Right cardiac atrium (tissue), 5 donors: ENCODE results near the gene FAM20B. TPM values are rescaled to one million over a fixed set of nuclear protein-coding genes. Genes with fewer than 3 reads are reported as not detected.

Source experiments
- ATAC-seq, 2 donors: fragments of 200-7000 bp; cut with Tn5 transposase; one replicate each; pipeline versions ENCODE4 v1.8.0 to v1.9.1; 2020; ENCODE audit warnings: moderate library complexity in 2 of 2, mild to moderate bottlenecking in 1 of 2
- DNase-seq, 3 donors: peaks; one replicate each; pipeline ENCODE4 v3.0.0-alpha.2; 2020
- H3K27ac ChIP-seq: one replicate; pipeline ENCODE4 v1.5.1; 2013; ENCODE audit warnings: mild to moderate bottlenecking, low read length, control low read depth, moderate library complexity
- H3K27me3 ChIP-seq: one replicate; pipeline ENCODE4 v1.6.1; 2013; ENCODE audit not compliant: control insufficient read depth, insufficient read depth
- H3K4me1 ChIP-seq: one replicate; pipeline ENCODE4 v1.6.1; 2013; ENCODE audit warnings: low read length; ENCODE audit not compliant: control insufficient read depth, insufficient read depth
- H3K4me3 ChIP-seq: one replicate; pipeline ENCODE4 v1.5.1; 2013; ENCODE audit warnings: low read length, control low read depth
- H3K9me3 ChIP-seq: one replicate; pipeline ENCODE4 v1.6.1; 2013; ENCODE audit warnings: low read length; ENCODE audit not compliant: control insufficient read depth
- WGBS: extraction: QIAGEN DNeasy Blood & Tissue Kit; methylation state at CpG from one replicate; pipeline ENCODE4 v1.1.7; 2013; 5-methylcytosine and 5-hydroxymethylcytosine counted together
- intact Hi-C, 4 donors: fragments of 100-400 bp; cut with DNase I; formaldehyde crosslinking; loops; one replicate each; pipeline versions ENCODE4 v1.11.0 to v1.14.0; 2022 to 2023
- polyA plus RNA-seq: library from polyadenylated mRNA; stranded (reverse); fragments of 200-250 nt; gene quantifications from one replicate; pipeline ENCODE4 v1.2.3, GENCODE V29; 2013
- total RNA-seq, 4 donors: library from RNA; stranded (reverse); fragmentation: NEBNext Ultra II Directional; extraction: Animal tissue kit (Norgen Biotek cat#: 25700); gene quantifications; one replicate each; pipeline ENCODE4 v1.2.1, GENCODE V29; 2021
- donor health status: healthy with polysubstance abuse.
- donor health status: DM: no; HTN: yes; CAD: no.
- donor health status: DM: no; HTN: no; CAD: no.
- donor health status: DM: no; HTN: yes; CAD: no; lungs with severe emphysema.
- donor health status: DM: yes; HTN: yes; CAD: no.

FAM20B gene
- total and polyA plus RNA-seq, 5 donors, result 24.2 to 81.3 (median 61.7) TPM

DNA sequence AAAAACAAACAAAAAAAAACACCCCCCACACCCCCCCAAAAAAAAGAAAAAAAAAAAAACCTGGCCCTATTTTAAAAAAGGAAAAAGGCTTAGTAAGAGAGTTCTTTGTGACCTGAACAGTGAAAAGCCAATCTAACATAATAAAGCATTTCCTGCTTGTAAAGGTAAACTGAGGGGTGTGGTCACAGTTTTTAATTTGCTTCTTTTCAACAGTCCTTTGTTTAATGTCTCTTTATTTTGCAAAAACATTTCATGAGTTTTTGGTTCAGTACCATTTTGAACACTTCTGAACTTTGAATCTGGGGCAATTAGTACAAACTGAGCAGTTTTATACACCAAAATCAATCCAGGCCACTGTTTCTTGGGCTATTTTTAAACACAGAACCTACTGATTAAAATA lies 93.8 kb downstream of the FAM20B start:
- H3K4me3 ChIP-seq, result no peak overlapping the region
- intact Hi-C loops, result no loop called here
- no peaks in the 10 kb centered on the region for H3K9me3 ChIP-seq
- no peaks in the 10 kb centered on the region for H3K27me3 ChIP-seq
- DNase-seq (no peak), ATAC-seq (no peak)
- no peaks in the 10 kb centered on the region for H3K4me1 ChIP-seq
- no peak overlapping the region for H3K27ac ChIP-seq

DNA sequence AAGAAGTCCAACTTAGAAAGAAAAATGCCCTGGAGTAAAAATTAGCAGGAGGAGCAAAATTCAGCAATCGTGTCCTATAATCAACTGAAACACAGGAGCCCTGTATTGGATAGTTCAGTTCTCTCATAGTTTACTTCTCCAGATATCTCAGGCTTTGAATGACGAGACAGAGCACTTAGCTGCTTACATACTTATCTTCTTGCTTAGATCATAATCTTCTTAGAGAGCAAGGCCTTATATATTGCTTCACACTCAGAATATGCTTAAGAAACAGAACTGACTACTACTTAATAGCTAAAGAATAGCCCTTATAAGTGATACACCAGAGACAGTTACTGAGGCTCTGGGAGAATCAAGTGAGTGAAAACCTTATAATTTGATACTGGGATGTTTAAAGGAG lies 95.0 kb downstream of the FAM20B start:
- no peak overlapping the region for H3K27ac ChIP-seq
- DNase-seq, result no peak
- H3K9me3 ChIP-seq, result no peaks in the 10 kb centered on the region
- WGBS, result 87% methylated on average over 2 of the region's 2 CpGs
- ATAC-seq, result no peak
- intact Hi-C loops, result loop anchor here (5.0 to 10.0 kb wide), 4 partner anchors 54 to 174 kb away; partner anchors contain the start of gene SOAT1 (in 1 of the 4)
- no peaks in the 10 kb centered on the region for H3K27me3 ChIP-seq
- H3K4me3 ChIP-seq, result no peak overlapping the region
- no peaks in the 10 kb centered on the region for H3K4me1 ChIP-seq

DNA sequence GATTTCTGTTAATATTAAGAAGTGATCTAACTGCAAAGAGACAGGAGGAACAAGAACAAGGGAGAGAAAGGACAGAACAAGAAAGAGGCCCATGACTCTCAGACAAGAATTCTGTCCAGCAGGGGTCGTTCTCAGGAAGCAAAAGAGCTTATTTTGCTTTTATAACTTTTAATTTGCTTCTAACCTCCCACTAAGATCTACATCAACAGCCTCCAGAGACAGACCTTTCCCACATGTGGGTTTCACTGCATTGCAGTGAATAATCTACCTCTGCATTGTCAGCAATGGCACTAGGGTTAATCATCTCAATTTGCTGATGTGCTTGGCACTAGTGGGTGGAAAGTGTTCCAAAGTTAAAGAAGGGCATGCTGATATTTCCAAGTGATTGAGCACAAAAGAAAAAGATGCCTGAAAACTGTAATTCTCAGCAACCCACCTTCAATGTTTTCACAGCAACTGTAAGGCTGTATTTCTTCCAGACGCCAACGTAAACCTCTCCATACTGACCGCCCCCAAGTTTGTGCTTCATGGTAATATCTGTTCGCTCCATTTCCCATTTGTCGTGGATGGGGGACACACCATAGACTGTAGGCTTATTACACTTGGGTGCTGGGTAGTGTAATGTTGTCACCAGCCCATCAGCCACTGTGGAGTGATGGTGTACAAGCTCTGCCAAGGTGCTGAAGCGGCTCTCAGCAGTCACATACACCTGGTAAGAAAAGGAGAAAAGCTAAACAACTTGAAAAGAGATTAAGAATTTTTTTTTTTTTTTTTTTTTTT lies 95.7 kb downstream of the FAM20B start:
- DNase-seq (no peak), ATAC-seq (peak; percentile 29 to 51)
- Histone ChIP-seq H3K27ac (no peak overlapping the region), H3K9me3 (no peaks in the 10 kb centered on the region), H3K27me3 (no peaks in the 10 kb centered on the region), H3K4me1 (peaks cover 2% of the 10 kb centered on the region), H3K4me3 (no peak overlapping the region)
- intact Hi-C loops, result loop anchor here (5.0 to 10.0 kb wide), 4 partner anchors 53 to 173 kb away; partner anchors contain the start of gene SOAT1 (in 1 of the 4)
- 83% methylated on average over 7 of the region's 7 CpGs for WGBS

- ATAC-seq (no peak), DNase-seq (no peak)
- intact Hi-C loops, result loop anchor here (5.0 to 10.0 kb wide), 4 partner anchors 50 to 170 kb away; partner anchors contain the start of gene SOAT1 (in 1 of the 4)
- no peaks in the 10 kb centered on the region for H3K9me3 ChIP-seq
- H3K27me3 ChIP-seq, result no peaks in the 10 kb centered on the region
- 85% methylated on average over 1 of the region's 1 CpG for WGBS
- peaks cover 3% of the 10 kb centered on the region for H3K4me1 ChIP-seq
- H3K27ac ChIP-seq, result no peak overlapping the region
- H3K4me3 ChIP-seq, result no peak overlapping the region
These were observed 99.2 kb downstream of the FAM20B start for GRCh38 chr1:179124873-179125272.

Other genes starting within 250 kb of the FAM20B start
- gene ANGPTL1, start 154.8 kb upstream of the FAM20B start, total RNA-seq, result 10 to 100 TPM; 13.2 to 25.7 (median 20.6) TPM
- 19.1 TPM for gene ANGPTL1, start 154.8 kb upstream of the FAM20B start, polyA plus RNA-seq
- 10 to 100 TPM; 11.8 to 12.5 (median 11.9) TPM for gene TOR3A, start 56.2 kb downstream of the FAM20B start, total RNA-seq
- 6.7 TPM for gene TOR3A, start 56.2 kb downstream of the FAM20B start, polyA plus RNA-seq
- 10 to 100 TPM in 3 of 4 donors, 1 to 10 TPM in 1; 9.9 to 18.4 (median 10.5) TPM for gene ABL2, start 203.8 kb downstream of the FAM20B start, total RNA-seq
- gene ABL2, start 203.8 kb downstream of the FAM20B start, polyA plus RNA-seq, result 3.2 TPM